ENCODE data around the gene TBXAS1.

TBXAS1 gene

DNA sequence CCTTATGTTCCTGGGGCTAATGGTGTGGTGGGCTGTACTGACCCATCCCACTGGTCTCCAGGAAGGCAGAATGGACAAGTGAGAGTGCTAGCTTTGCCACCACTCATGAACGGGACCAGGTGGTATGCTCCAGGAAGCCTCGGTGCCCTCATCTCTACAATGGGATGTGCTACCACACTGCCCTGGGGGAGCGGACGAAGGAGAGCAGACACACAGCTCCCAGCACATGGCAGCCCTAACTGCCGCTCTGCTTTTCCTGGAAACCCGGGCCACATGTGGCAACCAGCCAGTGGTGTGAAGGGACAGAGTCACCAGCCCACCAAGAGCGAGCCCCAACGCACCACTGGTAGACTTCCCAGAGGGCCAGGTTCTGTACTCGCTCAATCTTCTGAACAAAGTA lies 197.9 kb downstream of the TBXAS1 start:
- no peak for DNase-seq (ENCODE audit: low read depth)
- TF ChIP-seq CTCF (IDR thresholded peaks at IDR 0.05; ENCODE audit: control insufficient read depth, extremely low read depth, insufficient read depth), result no peak
- H3K4me3 ChIP-seq (ENCODE audit: low read depth, low read length), result no peak overlapping the region

- DNase-seq (ENCODE audit: low read depth), result peak; percentile 82
- TF ChIP-seq CTCF (IDR thresholded peaks at IDR 0.05; ENCODE audit: control insufficient read depth, extremely low read depth, insufficient read depth), result no peak
- H3K4me3 ChIP-seq (ENCODE audit: low read depth, low read length), result no peak overlapping the region
Measured at GRCh38 chr7:140027858-140028257, 198.8 kb downstream of the TBXAS1 start.

GRCh38 chr7:140028311-140028710 lies 199.2 kb downstream of the TBXAS1 start:
- no peak for TF ChIP-seq CTCF (IDR thresholded peaks at IDR 0.05; ENCODE audit: control insufficient read depth, extremely low read depth, insufficient read depth)
- H3K4me3 ChIP-seq (ENCODE audit: low read depth, low read length), result no peak overlapping the region
- no peak for DNase-seq (ENCODE audit: low read depth)

- no peak overlapping the region for H3K4me3 ChIP-seq (ENCODE audit: low read depth, low read length)
- TF ChIP-seq CTCF (IDR thresholded peaks at IDR 0.05; ENCODE audit: control insufficient read depth, extremely low read depth, insufficient read depth), result no peak
- DNase-seq (ENCODE audit: low read depth), result no peak
Measured at GRCh38 chr7:140029072-140029471, 200.0 kb downstream of the TBXAS1 start.

GRCh38 chr7:140031364-140031763 lies 202.3 kb downstream of the TBXAS1 start:
- no peak overlapping the region for H3K4me3 ChIP-seq (ENCODE audit: low read depth, low read length)
- no peak for TF ChIP-seq CTCF (IDR thresholded peaks at IDR 0.05; ENCODE audit: control insufficient read depth, extremely low read depth, insufficient read depth)
- DNase-seq (ENCODE audit: low read depth), result no peak

GRCh38 chr7:140033036-140033435 lies 204.0 kb downstream of the TBXAS1 start:
- no peak for DNase-seq (ENCODE audit: low read depth)
- TF ChIP-seq CTCF (IDR thresholded peaks at IDR 0.05; ENCODE audit: control insufficient read depth, extremely low read depth, insufficient read depth), result no peak
- no peak overlapping the region for H3K4me3 ChIP-seq (ENCODE audit: low read depth, low read length)

DNA sequence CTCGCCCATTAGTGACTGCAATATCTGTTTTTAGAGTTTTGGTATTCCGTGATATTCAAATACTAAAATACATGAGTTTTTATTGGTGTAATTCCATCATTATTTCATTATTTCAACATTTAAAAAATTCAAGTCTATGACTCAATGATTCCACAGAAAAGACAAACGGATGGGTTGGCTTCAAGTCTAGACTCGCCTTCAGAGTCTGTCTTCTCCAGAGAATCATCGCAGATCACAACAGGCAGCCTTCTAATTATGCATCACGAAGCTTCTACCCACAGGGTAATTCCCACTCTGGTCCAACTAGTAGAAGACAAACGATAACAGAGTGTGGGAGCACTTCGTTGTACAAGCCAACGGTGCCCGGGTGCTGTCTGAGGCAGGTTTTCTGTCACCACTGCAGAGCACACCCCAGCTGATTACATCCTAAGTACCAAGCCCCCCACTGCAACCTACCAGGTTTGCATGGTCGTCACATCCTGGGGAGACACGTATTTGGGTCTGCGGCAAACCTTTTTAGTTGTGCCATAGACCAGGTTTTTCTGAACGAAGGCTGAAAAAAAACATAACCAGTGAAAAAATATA lies 204.8 kb downstream of the TBXAS1 start:
- no peak for TF ChIP-seq CTCF (IDR thresholded peaks at IDR 0.05; ENCODE audit: control insufficient read depth, extremely low read depth, insufficient read depth)
- DNase-seq (ENCODE audit: low read depth), result no peak

More for the DNA sequence above, 204.8 kb downstream of the TBXAS1 start:
- H3K4me3 ChIP-seq (ENCODE audit: low read depth, low read length), result no peak overlapping the region

Data from LNCaP clone FGC (cell line).